Mesendoderm (in vitro differentiated cells): ENCODE measurements around the gene FRMD4A.
"Not testable (repeated sequence)": the region's sequence is repeated elsewhere in the genome, so short reads cannot be mapped to it uniquely, and the experiment has no call there.

ENCODE experiments used
- DNase-seq: peaks from one replicate; pipeline ENCODE4 v3.0.0; 2013
- H2AK5ac ChIP-seq: 2 replicates; pipeline ENCODE4 v1.6.1; 2013; ENCODE audit warnings: low read length, inconsistent platforms
- H2BK120ac ChIP-seq: 2 replicates; pipeline ENCODE4 v1.6.1; 2013; ENCODE audit warnings: low read depth, mild to moderate bottlenecking, low read length, moderate library complexity, mixed read lengths
- H2BK15ac ChIP-seq: replicated peaks from 2 replicates; pipeline ENCODE4 v1.6.1; 2013; ENCODE audit warnings: low read depth, mild to moderate bottlenecking, moderate library complexity
- H2BK5ac ChIP-seq: 2 replicates; pipeline ENCODE4 v1.6.1; 2013; ENCODE audit warnings: low read length, inconsistent platforms
- H3K18ac ChIP-seq: 2 replicates; pipeline ENCODE4 v1.6.1; 2013; ENCODE audit warnings: mild to moderate bottlenecking, low read length, mixed read lengths
- H3K23ac ChIP-seq: one replicate; pipeline ENCODE4 v1.6.1; 2013; ENCODE audit warnings: low read length
- H3K27ac ChIP-seq: 2 replicates; pipeline ENCODE4 v1.5.1; 2013; ENCODE audit warnings: low read depth, mild to moderate bottlenecking, inconsistent platforms, low read length, moderate library complexity
- H3K27me3 ChIP-seq: 2 replicates; pipeline ENCODE4 v1.6.1; 2013; ENCODE audit warnings: low read length, control low read depth, mild to moderate bottlenecking, inconsistent platforms; ENCODE audit not compliant: insufficient read depth, poor library complexity
- H3K36me3 ChIP-seq: 2 replicates; pipeline ENCODE4 v1.6.1; 2013; ENCODE audit warnings: low read length, inconsistent platforms; ENCODE audit not compliant: control insufficient read depth, insufficient read depth
- H3K4ac ChIP-seq: one replicate; pipeline ENCODE4 v1.6.1; 2013; ENCODE audit warnings: low read depth, mild to moderate bottlenecking, low read length, moderate library complexity
- H3K4me1 ChIP-seq: 2 replicates; pipeline ENCODE4 v1.6.1; 2013; ENCODE audit warnings: low read depth, low read length, inconsistent platforms; ENCODE audit not compliant: control insufficient read depth
- H3K4me2 ChIP-seq: 2 replicates; pipeline ENCODE4 v1.6.1; 2013; ENCODE audit warnings: low read length
- H3K4me3 ChIP-seq: 2 replicates; pipeline ENCODE4 v1.5.1; 2013; ENCODE audit warnings: mild to moderate bottlenecking, low read length
- H3K56ac ChIP-seq: one replicate; pipeline ENCODE4 v1.6.1; 2013; ENCODE audit warnings: low read length
- H3K79me1 ChIP-seq: 2 replicates; pipeline ENCODE4 v1.6.1; 2013; ENCODE audit warnings: low read length, inconsistent platforms
- H3K79me2 ChIP-seq: 2 replicates; pipeline ENCODE4 v1.6.1; 2013; ENCODE audit warnings: mild to moderate bottlenecking, low read length; ENCODE audit not compliant: control insufficient read depth, insufficient read depth
- H3K9ac ChIP-seq: 2 replicates; pipeline ENCODE4 v1.6.1; 2013; ENCODE audit warnings: low read length, inconsistent platforms
- H4K5ac ChIP-seq: one replicate; pipeline ENCODE4 v1.6.1; 2013; ENCODE audit warnings: low read length
- H4K8ac ChIP-seq: one replicate; pipeline ENCODE4 v1.6.1; 2013; ENCODE audit warnings: low read depth, mild to moderate bottlenecking, control low read depth, low read length, moderate library complexity
- WGBS: extraction: QIAGEN DNeasy Blood & Tissue Kit; methylation state at CpG from one replicate; pipeline ENCODE4 v1.1.7; 2013; ENCODE audit warnings: low lambda C conversion rate, missing lambda C conversion rate; ENCODE audit not compliant: insufficient coverage; ENCODE audit errors: extremely low coverage; 5-methylcytosine and 5-hydroxymethylcytosine counted together

The FRMD4A gene

DNA sequence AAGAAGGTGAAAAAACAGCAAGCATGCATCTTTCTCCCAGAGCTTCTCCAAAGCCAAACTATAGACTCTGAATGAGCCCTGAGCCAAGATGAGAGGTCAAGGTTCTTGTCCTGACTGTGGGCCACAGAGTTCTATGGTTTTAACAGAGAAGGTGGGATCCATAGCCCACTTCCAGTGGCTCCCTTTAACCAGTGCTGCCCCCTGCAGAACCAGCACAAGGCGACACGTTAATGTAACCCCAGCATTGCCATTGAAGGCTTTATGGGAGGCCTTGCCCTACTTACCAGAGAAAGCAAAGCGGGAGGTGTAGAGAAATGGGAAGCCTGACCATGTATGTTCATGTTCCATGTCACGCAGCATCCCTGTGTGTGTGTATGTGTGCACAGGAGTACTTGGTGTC is 500.3 kb downstream of the FRMD4A start:
- Histone ChIP-seq H2BK15ac (no peak overlapping the region), H3K27ac (no peak overlapping the region), H3K27me3 (no peaks in the 10 kb centered on the region), H2BK120ac (no peak overlapping the region), H2AK5ac (no peak overlapping the region), H3K4me3 (no peak overlapping the region), H3K36me3 (no peaks in the 10 kb centered on the region), H4K8ac (no peak overlapping the region), H3K4ac (no peak overlapping the region), H3K79me2 (no peaks in the 10 kb centered on the region), H3K4me1 (peaks cover 8% of the 10 kb centered on the region), H3K23ac (no peak overlapping the region), H3K79me1 (peaks cover 8% of the 10 kb centered on the region), H3K18ac (no peak overlapping the region), H3K56ac (no peak overlapping the region), H3K4me2 (no peak overlapping the region), H4K5ac (no peak overlapping the region), H2BK5ac (no peak overlapping the region), H3K9ac (no peak overlapping the region)
- WGBS: no CpG with 5 or more reads among the region's 4 CpGs
- no peak for DNase-seq

DNA sequence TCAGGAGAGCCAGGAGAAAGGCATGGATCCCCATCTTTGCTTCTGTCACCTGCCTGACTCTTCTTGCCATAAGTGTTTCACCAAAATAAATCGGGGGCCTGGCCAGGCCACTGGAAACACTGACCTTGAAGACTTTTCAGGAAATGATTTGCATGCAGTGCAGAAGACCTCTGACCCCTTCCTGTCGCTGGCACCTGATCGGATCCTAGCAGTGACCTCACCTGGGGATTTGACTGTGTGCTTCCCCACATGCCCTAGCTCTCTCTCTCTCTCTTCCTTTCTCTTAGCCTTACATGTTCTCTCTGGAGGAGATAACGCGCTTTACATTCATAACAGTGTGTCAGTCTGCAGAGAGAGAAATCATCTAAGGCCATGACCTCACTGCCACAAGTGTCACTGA is 500.9 kb downstream of the FRMD4A start:
- Histone ChIP-seq H3K4me1 (peaks cover 5% of the 10 kb centered on the region), H2BK15ac (no peak overlapping the region), H3K18ac (no peak overlapping the region), H2BK5ac (no peak overlapping the region), H4K5ac (no peak overlapping the region), H3K23ac (no peak overlapping the region), H3K4me3 (no peak overlapping the region), H4K8ac (no peak overlapping the region), H2AK5ac (no peak overlapping the region), H3K4ac (no peak overlapping the region), H3K4me2 (no peak overlapping the region), H3K27ac (no peak overlapping the region), H3K79me2 (no peaks in the 10 kb centered on the region), H3K27me3 (no peaks in the 10 kb centered on the region), H3K79me1 (peaks cover 7% of the 10 kb centered on the region), H3K36me3 (no peaks in the 10 kb centered on the region), H3K9ac (no peak overlapping the region), H2BK120ac (no peak overlapping the region), H3K56ac (no peak overlapping the region)
- WGBS: no CpG with 5 or more reads among the region's 5 CpGs
- no peak for DNase-seq

DNA sequence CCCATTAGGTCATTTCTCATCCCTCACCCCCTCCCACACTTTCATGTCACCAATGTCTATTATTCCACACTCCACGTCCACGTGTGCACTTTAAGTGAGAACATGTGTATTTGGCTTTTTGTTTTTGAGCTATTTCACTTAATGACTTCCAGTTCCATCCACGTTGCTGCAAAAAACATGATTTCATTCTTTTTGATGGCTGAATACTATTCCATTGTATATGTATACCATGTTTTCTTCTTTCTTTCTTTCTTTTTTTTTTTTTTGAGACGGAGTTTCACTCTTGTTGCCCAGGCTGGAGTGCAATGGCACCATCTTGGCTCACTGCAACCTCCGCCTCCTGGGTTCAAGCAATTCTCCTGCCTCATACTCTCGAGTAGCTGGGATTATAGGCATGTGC is 502.4 kb downstream of the FRMD4A start:
- H3K27me3 ChIP-seq: not testable (repeated sequence)

DNA sequence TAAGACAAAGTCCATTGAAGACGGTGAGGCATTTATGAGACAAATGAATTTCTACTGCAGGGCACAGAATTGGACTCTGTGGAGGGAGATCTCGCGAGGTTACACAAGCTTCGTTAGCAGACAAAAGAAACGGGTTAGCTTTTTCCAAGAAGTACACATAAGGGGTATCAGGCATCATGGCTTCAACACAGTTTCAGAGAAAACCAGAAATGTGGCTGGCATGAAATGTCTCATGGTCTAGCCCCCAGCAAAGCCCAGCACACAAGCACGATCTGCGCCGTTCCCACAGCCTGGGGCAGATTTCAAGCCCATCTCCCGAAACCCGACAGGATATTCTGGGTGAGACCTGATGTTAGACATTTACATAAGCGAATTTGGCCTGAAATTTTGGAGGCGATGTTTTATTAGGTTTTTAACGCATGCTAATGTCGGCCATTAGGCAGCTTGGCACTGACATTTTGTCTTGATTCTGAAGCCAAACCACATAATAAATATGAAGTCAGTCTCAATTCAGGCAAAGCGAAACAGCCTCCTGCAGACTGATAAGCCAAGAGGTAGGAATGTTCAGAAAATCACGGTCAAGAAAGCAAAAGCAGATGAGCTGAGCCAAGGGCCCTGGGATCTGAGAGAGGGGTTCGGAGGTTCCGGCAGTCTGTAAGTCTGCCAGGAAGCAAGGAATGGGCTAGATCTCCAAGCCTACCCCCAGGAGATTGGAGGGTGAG is 503.5 kb downstream of the FRMD4A start:
- H3K4me2 ChIP-seq: no peak overlapping the region
- H3K36me3 ChIP-seq: no peaks in the 10 kb centered on the region
- no peak overlapping the region for H2BK15ac ChIP-seq
- peaks cover 5% of the 10 kb centered on the region for H3K79me1 ChIP-seq
- H3K27me3 ChIP-seq: no peaks in the 10 kb centered on the region
- H4K5ac ChIP-seq: no peak overlapping the region
- H3K79me2 ChIP-seq: no peaks in the 10 kb centered on the region
- DNase-seq: no peak
- no peak overlapping the region for H4K8ac ChIP-seq
- no peak overlapping the region for H3K4ac ChIP-seq
- no peak overlapping the region for H3K18ac ChIP-seq
- no peak overlapping the region for H2AK5ac ChIP-seq
- no peak overlapping the region for H3K4me3 ChIP-seq
- H3K23ac ChIP-seq: no peak overlapping the region
- no peak overlapping the region for H3K27ac ChIP-seq
- peak overlapping the region; percentile 28 for H3K56ac ChIP-seq
- H2BK120ac ChIP-seq: no peak overlapping the region
- peaks cover 4% of the 10 kb centered on the region for H3K4me1 ChIP-seq
- no peak overlapping the region for H3K9ac ChIP-seq
- WGBS: no CpG with 5 or more reads among the region's 18 CpGs
- H2BK5ac ChIP-seq: no peak overlapping the region

More for the DNA sequence above, 502.4 kb downstream of the FRMD4A start:
- H2BK15ac ChIP-seq, H4K8ac ChIP-seq, H3K23ac ChIP-seq, H3K18ac ChIP-seq, H2BK5ac ChIP-seq, H3K56ac ChIP-seq, DNase-seq, H2AK5ac ChIP-seq, H3K4me3 ChIP-seq, H3K27ac ChIP-seq, H3K9ac ChIP-seq, H3K4me2 ChIP-seq, H3K79me1 ChIP-seq, H4K5ac ChIP-seq, H3K79me2 ChIP-seq, H2BK120ac ChIP-seq, H3K4me1 ChIP-seq, H3K4ac ChIP-seq, H3K36me3 ChIP-seq: not testable (repeated sequence)
- WGBS: no CpG with 5 or more reads among the region's 6 CpGs

DNA sequence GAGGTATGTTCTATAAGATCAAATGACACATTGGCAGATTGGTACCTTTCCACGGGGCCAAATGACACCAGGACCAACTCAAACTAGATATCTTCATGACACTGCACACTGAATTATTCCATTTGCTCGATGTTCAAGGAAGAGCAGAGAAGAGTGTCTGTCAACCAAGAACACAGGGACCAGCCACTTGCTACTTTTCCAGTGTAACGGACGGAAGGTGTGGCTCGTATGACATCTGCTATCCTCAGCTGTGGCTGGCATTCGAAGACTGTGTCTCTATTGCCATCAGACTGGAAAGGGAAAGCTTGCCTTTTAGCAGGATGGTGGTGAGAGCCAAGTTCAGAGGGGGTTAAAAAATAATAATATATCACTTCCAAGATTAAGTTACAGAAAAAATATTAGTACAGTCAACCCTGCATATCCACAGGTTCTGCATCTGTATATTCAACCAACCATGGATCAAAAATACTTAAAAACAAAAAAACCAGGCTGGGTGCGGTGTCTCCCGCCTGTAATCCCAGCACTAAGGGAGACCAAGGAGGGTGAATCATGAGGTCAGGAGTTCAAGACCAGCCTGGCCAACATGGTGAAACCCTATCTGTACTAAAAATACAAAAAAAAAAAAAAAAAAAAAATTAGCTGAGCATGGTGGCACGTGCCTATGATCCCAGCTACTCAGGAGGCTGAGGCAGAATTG is 506.9 kb downstream of the FRMD4A start:
- Histone ChIP-seq H3K27me3 (no peaks in the 10 kb centered on the region), H3K4me1 (peaks cover 2% of the 10 kb centered on the region), H4K8ac (no peak overlapping the region), H3K18ac (no peak overlapping the region), H2BK5ac (no peak overlapping the region), H3K36me3 (no peaks in the 10 kb centered on the region), H3K79me1 (peaks cover 2% of the 10 kb centered on the region), H3K4me2 (no peak overlapping the region), H2BK120ac (no peak overlapping the region), H3K23ac (no peak overlapping the region), H3K4me3 (no peak overlapping the region), H2BK15ac (no peak overlapping the region), H3K9ac (no peak overlapping the region), H3K27ac (no peak overlapping the region), H3K79me2 (no peaks in the 10 kb centered on the region), H4K5ac (no peak overlapping the region), H3K56ac (no peak overlapping the region), H3K4ac (no peak overlapping the region), H2AK5ac (no peak overlapping the region)
- DNase-seq: no peak
- no CpG with 5 or more reads among the region's 9 CpGs for WGBS
